SK-N-MC (cell line): ENCODE results near the gene KRT13.

ENCODE experiments used
- EZH2 ChIP-seq: fragments of 200-600 bp; sonication (generic); IDR thresholded peaks from one replicate; pipeline ENCODE4 v1.6.1; 2017; ENCODE audit warnings: antibody characterized with exemption
- FOXP2 ChIP-seq: optimal IDR thresholded peaks from 2 replicates; pipeline ENCODE3; 2011; ENCODE audit warnings: mild to moderate bottlenecking, moderate library complexity; ENCODE audit not compliant: insufficient read depth; ENCODE audit errors: extremely low read length, control extremely low read depth
- POLR2AphosphoS5 ChIP-seq: IDR thresholded peaks from 2 replicates; pipeline ENCODE4 v1.6.1; 2012; ENCODE audit warnings: mild to moderate bottlenecking, low read depth, low read length, borderline replicate concordance

DNA sequence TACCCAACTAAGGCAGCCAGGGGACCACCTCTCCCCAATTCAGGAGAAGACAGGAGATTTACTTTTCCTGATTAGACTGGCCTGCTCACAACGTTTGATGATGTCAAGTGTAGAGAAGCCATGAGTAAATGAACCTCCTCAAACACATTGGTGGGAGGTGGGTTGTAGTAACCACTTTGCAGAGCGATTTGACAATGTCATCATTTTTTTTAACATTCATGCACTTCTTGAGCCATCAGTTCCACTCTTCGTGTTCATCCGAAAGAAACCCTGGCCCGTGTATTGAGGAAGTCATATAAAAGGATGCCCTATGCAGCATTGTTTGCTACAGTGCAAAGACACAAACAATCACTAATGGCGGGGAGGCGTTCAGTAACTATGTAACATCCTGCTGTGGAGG, 28.2 kb upstream of the KRT13 start:
- TF ChIP-seq POLR2AphosphoS5 (no peak), EZH2 (no peak), FOXP2 (no peak)
